K562 (cell line): ENCODE data around the gene TAAR9. TPM values are rescaled to one million over a fixed set of nuclear protein-coding genes. Genes with fewer than 3 reads are reported as not detected.

Experiments
- ATAC-seq: fragments of 200-7000 bp; cut with Tn5 transposase; 3 replicates; pipeline ENCODE4 v1.9.1; 2020; ENCODE audit warnings: moderate library complexity
- BruUV-seq: library from RNA; stranded (reverse); fragments of 400-500 nt; replicated peaks from 2 replicates; lab custom pipeline; 2021; lab: Mats Ljungman, UMichigan
- CTCF ChIA-PET: fragments of 300-600 bp; formaldehyde crosslinking; extraction: SDS; loops from one replicate; lab custom pipeline; 2021; ENCODE audit warnings: low intra/inter-chr PET ratio; lab: Yijun Ruan, JAX
- POLR2A ChIA-PET: fragments of 300-600, 350-650 bp; sonication (Branson Sonifier 250); formaldehyde crosslinking; extraction: SDS; loops from one replicate; lab custom pipeline; 2021; ENCODE audit warnings: antibody characterized with exemption, inconsistent platforms; lab: Yijun Ruan, JAX
- DNase-seq, 4 experiments: peaks; one replicate each; pipeline versions ENCODE4 v3.0.0 to v3.0.0-alpha.2; 2011 to 2018; ENCODE audit warnings: low spot score in 3 of 4, mixed read lengths in 3 of 4; ENCODE audit errors: extremely low read depth in 1 of 4
- FAIRE-seq: peaks from 2 replicates; lab custom pipeline; 2011; peaks lifted over from hg19 to GRCh38; lab: Jason Lieb, UNC
- H2AFZ ChIP-seq: 2 replicates; pipeline ENCODE4 v1.6.0; 2011; ENCODE audit warnings: low read depth, low read length, control low read depth, inconsistent platforms
- H3K27ac ChIP-seq: fragments of 200-600 bp; 3 replicates; pipeline ENCODE4 v1.8.0; 2011; ENCODE audit warnings: low read depth, mild to moderate bottlenecking, control low read depth, inconsistent platforms, low read length, moderate library complexity, mixed read lengths; ENCODE audit errors: extremely low read depth
- H3K27me3 ChIP-seq, 2 experiments: fragments of 300-600 bp in 1 of 2; 2 replicates in 1 of 2; 3 replicates in 1 of 2; pipeline versions ENCODE4 v1.6.0 to v1.8.0; 2011; ENCODE audit warnings: inconsistent platforms in 2 of 2, low read length in 2 of 2, mild to moderate bottlenecking in 1 of 2, mixed read lengths in 1 of 2, moderate library complexity in 1 of 2; ENCODE audit not compliant: control insufficient read depth in 2 of 2, insufficient read depth in 2 of 2
- H3K36me3 ChIP-seq: fragments of 300-600 bp; 3 replicates; pipeline ENCODE4 v1.8.0; 2011; ENCODE audit warnings: mild to moderate bottlenecking, low read length, inconsistent platforms; ENCODE audit not compliant: control insufficient read depth, insufficient read depth
- H3K4me1 ChIP-seq, 2 experiments: fragments of 200-600 bp in 1 of 2; replicated peaks in 1 of 2; 2 replicates in 1 of 2; 3 replicates in 1 of 2; pipeline versions ENCODE4 v1.5.1 to v1.8.0; 2011; ENCODE audit warnings: inconsistent platforms in 2 of 2, low read length in 2 of 2, mild to moderate bottlenecking in 1 of 2, mixed read lengths in 1 of 2, moderate library complexity in 1 of 2; ENCODE audit not compliant: control insufficient read depth in 2 of 2, insufficient read depth in 2 of 2
- H3K4me2 ChIP-seq: 2 replicates; pipeline ENCODE4 v1.6.1; 2011; ENCODE audit warnings: low read length, control low read depth, inconsistent platforms, mixed read lengths; ENCODE audit not compliant: insufficient read depth
- H3K4me3 ChIP-seq: fragments of 200-600 bp; sonication (generic), shearing (Covaris generic); 2 replicates; pipeline ENCODE4 v1.5.1; 2016; ENCODE audit warnings: control low read depth, inconsistent platforms
- H3K79me2 ChIP-seq: fragments of 200-600 bp; 3 replicates; pipeline ENCODE4 v1.8.0; 2011; ENCODE audit warnings: low read length, inconsistent platforms; ENCODE audit not compliant: control insufficient read depth, insufficient read depth
- H3K9ac ChIP-seq, 2 experiments: 2 replicates each; pipeline versions ENCODE4 v1.6.0 to v1.6.1; 2011; ENCODE audit warnings: low read depth in 2 of 2, low read length in 2 of 2, control low read depth in 1 of 2, inconsistent platforms in 1 of 2, mild to moderate bottlenecking in 1 of 2, mixed read lengths in 1 of 2; ENCODE audit not compliant: insufficient read depth in 1 of 2
- H3K9me1 ChIP-seq: one replicate; pipeline ENCODE4 v1.6.0; 2011; ENCODE audit warnings: inconsistent platforms, mild to moderate bottlenecking, low read length, moderate library complexity; ENCODE audit not compliant: control insufficient read depth, insufficient read depth
- H3K9me3 ChIP-seq: replicated peaks from 2 replicates; pipeline ENCODE4 v1.5.1; 2011; ENCODE audit warnings: low read depth, low read length, inconsistent platforms; ENCODE audit not compliant: control insufficient read depth, insufficient read depth
- H4K20me1 ChIP-seq: replicated peaks from 2 replicates; pipeline ENCODE4 v1.6.1; 2011; ENCODE audit warnings: low read length, inconsistent platforms, mixed read lengths; ENCODE audit not compliant: control insufficient read depth, insufficient read depth
- CREB5 ChIP-seq: fragments of 250-450 bp; sonication (Bioruptor Pico); IDR thresholded peaks from 2 replicates; pipeline ENCODE4 v1.5.0; 2020; ENCODE audit warnings: mild to moderate bottlenecking
- DIDO1 ChIP-seq: fragments of 450-650 bp; IDR thresholded peaks from 2 replicates; pipeline ENCODE4 v1.6.1; 2016; ENCODE audit warnings: low read depth, missing biosample characterization, missing genetic modification characterization
- FOXM1 ChIP-seq, 2 experiments: fragments of 450-650 bp in 1 of 2; sonication (generic) in 1 of 2; formaldehyde crosslinking in 1 of 2; IDR thresholded peaks; 2 replicates each; pipeline versions ENCODE4 v1.6.1 to v1.9.0; 2017 to 2022; ENCODE audit warnings: low read depth in 2 of 2, mild to moderate bottlenecking in 2 of 2, missing genetic modification reagents in 1 of 2, moderate library complexity in 1 of 2
- HDAC3 ChIP-seq: fragments of 450-650 bp; IDR thresholded peaks from 2 replicates; pipeline ENCODE4 v1.6.1; 2018; ENCODE audit warnings: borderline replicate concordance, mild to moderate bottlenecking, moderate library complexity; ENCODE audit not compliant: partially characterized antibody
- HNRNPK ChIP-seq: fragments of 200-400 bp; formaldehyde crosslinking; IDR thresholded peaks from one replicate; pipeline ENCODE4 v1.6.1; 2018; ENCODE audit warnings: mild to moderate bottlenecking, low read depth, low read length; ENCODE audit not compliant: poor library complexity, severe bottlenecking
- POLR2H ChIP-seq: IDR thresholded peaks from 2 replicates; pipeline ENCODE4 v1.6.1; 2016; ENCODE audit warnings: missing genetic modification characterization, low read depth, mild to moderate bottlenecking, control low read depth, missing compliant biosample characterization, moderate library complexity
- PYGO2 ChIP-seq: fragments of 450-650 bp; IDR thresholded peaks from 2 replicates; pipeline ENCODE4 v1.6.1; 2016; ENCODE audit warnings: mild to moderate bottlenecking, missing genetic modification characterization, moderate library complexity, missing compliant biosample characterization
- TCF7 ChIP-seq: sonication (generic); IDR thresholded peaks from 2 replicates; pipeline ENCODE4 v1.6.1; 2016; ENCODE audit warnings: antibody characterized with exemption, borderline replicate concordance
- TRIM24 ChIP-seq, 2 experiments: fragments of 450-650 bp; IDR thresholded peaks; 2 replicates each; pipeline ENCODE4 v1.6.1; 2016
- WHSC1 ChIP-seq: IDR thresholded peaks from one replicate; pipeline ENCODE4 v1.6.1; 2012; ENCODE audit warnings: low read length, control low read depth, inconsistent platforms
- ZFP91 ChIP-seq: sonication (generic); formaldehyde crosslinking; IDR thresholded peaks from 2 replicates; pipeline ENCODE4 v1.8.0; 2022; ENCODE audit warnings: mild to moderate bottlenecking, missing genetic modification reagents
- ZNF121 ChIP-seq: sonication (generic); formaldehyde crosslinking; conservative IDR thresholded peaks from 2 replicates; pipeline ENCODE4 v1.8.0; 2022; ENCODE audit warnings: missing genetic modification reagents
- ZNF354B ChIP-seq: fragments of 250-450 bp; sonication (Bioruptor Pico); IDR thresholded peaks from 2 replicates; pipeline ENCODE4 v1.4.0; 2020
- WGBS: fragments of 100-300 bp; shearing (Covaris generic); methylation state at CpG from one replicate; pipeline ENCODE4 v1.1.6; 2016; ENCODE audit warnings: low coverage, mixed read lengths; ENCODE audit not compliant: insufficient coverage; ENCODE audit errors: missing lambda C conversion rate; 5-methylcytosine and 5-hydroxymethylcytosine counted together
- in situ Hi-C: fragments of 300-500 bp; cut with MboI; formaldehyde crosslinking; loops from 4 replicates; pipeline ENCODE4 v1.15.0; 2018; ENCODE audit warnings: inconsistent platforms, mixed read lengths
- intact Hi-C: fragments of 100-400 bp; cut with micrococcal nuclease; formaldehyde crosslinking; loops from 2 replicates; pipeline ENCODE4 v1.14.2; 2022
- polyA plus RNA-seq, 8 experiments: library from polyadenylated mRNA; depleted of rRNA in 4 of 8; stranded (reverse) in 5 of 8; unstranded in 3 of 8; fragments of >200 nt; fragmentation: Nextera tagmentation in 2 of 8; fragmentation: Illumina TruSeq in 1 of 8; extraction: Ambion mirVana in 2 of 8; extraction: Trizol in 1 of 8; gene quantifications; 2 replicates each; pipeline versions ENCODE4 v1.2.1 to v1.2.3, GENCODE V29; 2011 to 2014; ENCODE audit warnings: inconsistent platforms in 1 of 8, missing spikeins in 1 of 8
- total RNA-seq, 7 experiments: library from RNA; depleted of rRNA in 6 of 7; stranded (reverse); fragments of >200 nt in 6 of 7; fragmentation: Illumina TruSeq in 2 of 7; extraction: Trizol in 2 of 7; gene quantifications; 2 replicates each; pipeline versions ENCODE4 v1.2.1 to v1.2.3, GENCODE V29; 2011 to 2021; ENCODE audit warnings: low replicate concordance in 1 of 7

Gene TAAR9
- total and polyA plus RNA-seq, 9 of the 15 experiments (the other 6 are each of a cell fraction or from before 2014, with no cell fraction given), result not detected

GRCh38 chr6:132499757-132500156 is 38.3 kb upstream of the TAAR9 start:
- Histone ChIP-seq H3K9me3 (no peaks in the 10 kb centered on the region), H2AFZ (no peak overlapping the region), H3K4me2 (no peak overlapping the region), H3K27me3 (no peaks in the 10 kb centered on the region), H3K79me2 (peaks cover 11% of the 10 kb centered on the region; the same call in 2 of the 3 replicates), H3K9me1 (no peaks in the 10 kb centered on the region), H3K4me1 (no peaks in the 10 kb centered on the region), H3K27ac (no peak overlapping the region), H3K9ac (no peak overlapping the region), H4K20me1 (no peaks in the 10 kb centered on the region), H3K36me3 (peaks cover 52% of the 10 kb centered on the region), H3K4me3 (no peak overlapping the region)
- FAIRE-seq (no peak), DNase-seq (no peak), ATAC-seq (no peak)
- TF ChIP-seq TRIM24 (IDR thresholded peaks at IDR 0.05) (no peak), FOXM1 (IDR thresholded peaks at IDR 0.05; ENCODE audit: low read depth) (no peak), FOXM1 (CRISPR knock-in tag; IDR thresholded peaks at IDR 0.05; ENCODE audit: low read depth) (no peak)
- CTCF ChIA-PET, result no interaction called here
- 65% methylated on average over 4 of the region's 4 CpGs for WGBS
- in situ Hi-C loops, result loop anchor here (25.0 kb wide), 1 partner anchor 1588 kb away; no protein-coding TSS in a partner anchor
- BruUV-seq, result no TSS peak
- intact Hi-C loops, result no loop called here
- POLR2A ChIA-PET, result interaction anchor here (0.5 kb wide), 1 partner anchor 9 kb away, joined by 3 read pairs; no protein-coding TSS in a partner anchor

GRCh38 chr6:132504757-132505156 is 33.3 kb upstream of the TAAR9 start:
- peaks cover 30% of the 10 kb centered on the region for H3K36me3 ChIP-seq
- H4K20me1 ChIP-seq, result no peaks in the 10 kb centered on the region; the same call in 1 of the 2 replicates
- no peak overlapping the region for H2AFZ ChIP-seq
- no peaks in the 10 kb centered on the region; a peak in 1 of 5 replicates for H3K4me1 ChIP-seq
- H3K4me3 ChIP-seq, result no peak overlapping the region
- H3K9ac ChIP-seq, result no peak overlapping the region
- no peaks in the 10 kb centered on the region for H3K27me3 ChIP-seq
- FAIRE-seq (no peak), DNase-seq (no peak), ATAC-seq (no peak)
- WGBS, result 83% methylated on average over 5 of the region's 5 CpGs
- POLR2A ChIA-PET, result no interaction called here
- H3K9me1 ChIP-seq, result no peaks in the 10 kb centered on the region
- CTCF ChIA-PET, result no interaction called here
- peaks cover 54% of the 10 kb centered on the region for H3K79me2 ChIP-seq
- no peak overlapping the region for H3K27ac ChIP-seq
- no TSS peak for BruUV-seq
- intact Hi-C loops (no loop called here), in situ Hi-C loops (loop anchor here (25.0 kb wide), 1 partner anchor 1583 kb away; no protein-coding TSS in a partner anchor)
- no peaks in the 10 kb centered on the region for H3K9me3 ChIP-seq
- H3K4me2 ChIP-seq, result no peak overlapping the region
- TF ChIP-seq PYGO2 (tag) (no peak), DIDO1 (tag) (no peak), ZNF354B (CRISPR knock-in tag) (no peak), HDAC3 (no peak), POLR2H (tag) (no peak), TCF7 (no peak), CREB5 (CRISPR knock-in tag) (no peak), WHSC1 (no peak), FOXM1 (IDR thresholded peaks at IDR 0.05; ENCODE audit: low read depth) (no peak), FOXM1 (CRISPR knock-in tag; IDR thresholded peaks at IDR 0.05; ENCODE audit: low read depth) (no peak), HNRNPK (no peak), ZNF121 (CRISPR knock-in tag) (no peak), ZFP91 (no peak)
